NCI-H1417 treated with DMSO at 0.1 percent for 48 hours (cell line): ENCODE data around the gene DCBLD1.

Experiments
- DNase-seq: peaks from one replicate; lab custom pipeline; 2025; lab: John Stamatoyannopoulos, UW

The DCBLD1 gene

DNA sequence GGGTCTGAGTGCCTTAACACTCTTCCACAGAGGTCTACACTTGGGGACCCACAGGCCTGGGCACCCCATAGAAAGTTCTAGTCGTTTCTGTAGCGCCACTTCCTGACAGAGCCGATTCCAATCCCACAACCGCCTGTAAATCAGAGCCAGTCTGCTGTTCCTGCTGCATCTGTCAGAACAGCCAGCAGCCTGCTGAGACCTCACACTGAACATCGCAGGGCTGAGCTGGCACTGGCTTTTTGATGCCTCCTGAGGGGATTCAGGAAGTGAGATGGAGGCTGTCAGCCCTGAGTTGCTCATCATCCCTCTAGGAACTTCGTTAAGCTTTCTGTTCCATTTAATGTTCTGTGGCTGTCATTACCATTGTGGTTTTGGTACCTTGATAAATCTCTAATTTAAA is 48.9 kb downstream of the DCBLD1 start:
- DNase-seq = no peak

- no peak for DNase-seq
Measured at GRCh38 chr6:117531809-117532725, 49.6 kb downstream of the DCBLD1 start.

GRCh38 chr6:117533775-117534174 is 51.3 kb downstream of the DCBLD1 start:
- DNase-seq = no peak

DNA sequence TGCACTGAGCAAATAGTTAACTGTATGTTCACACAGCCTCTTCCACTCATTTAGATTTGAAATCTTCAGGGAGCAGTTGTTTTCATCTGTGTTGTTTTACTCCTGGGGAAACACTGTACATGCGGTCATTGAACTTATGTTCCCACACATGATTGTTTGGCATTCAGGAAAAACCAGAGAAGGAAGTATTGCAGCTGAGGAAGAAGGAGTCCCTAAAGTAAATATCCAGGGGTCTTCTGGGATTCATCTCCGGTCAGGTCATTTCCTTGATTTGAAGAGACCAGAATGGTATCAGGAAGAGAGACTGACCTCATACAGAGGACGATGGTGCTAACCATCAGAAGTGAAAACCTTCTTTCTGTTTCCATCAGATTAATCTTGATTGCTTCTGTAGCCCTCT is 52.5 kb downstream of the DCBLD1 start:
- DNase-seq = no peak

DNA sequence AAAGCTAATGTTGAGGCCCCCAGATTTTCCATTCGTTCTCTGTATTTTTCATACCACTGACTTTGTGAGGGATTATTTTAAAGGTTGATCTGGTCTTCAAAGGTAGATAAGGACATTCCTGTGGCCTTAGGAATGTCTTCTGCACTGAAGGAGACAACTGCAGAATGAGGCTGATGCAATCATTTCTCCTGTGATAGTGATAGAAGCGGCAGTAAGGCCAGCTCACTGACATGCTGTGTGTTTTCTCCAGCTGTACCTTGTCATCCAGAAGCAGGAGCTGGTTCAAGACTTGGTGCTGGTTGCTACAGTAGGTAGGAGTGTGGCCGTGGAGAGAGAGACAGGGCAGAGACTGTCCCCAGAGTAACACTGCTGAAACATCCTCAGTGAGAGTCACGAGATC is 53.8 kb downstream of the DCBLD1 start:
- DNase-seq = no peak

DNA sequence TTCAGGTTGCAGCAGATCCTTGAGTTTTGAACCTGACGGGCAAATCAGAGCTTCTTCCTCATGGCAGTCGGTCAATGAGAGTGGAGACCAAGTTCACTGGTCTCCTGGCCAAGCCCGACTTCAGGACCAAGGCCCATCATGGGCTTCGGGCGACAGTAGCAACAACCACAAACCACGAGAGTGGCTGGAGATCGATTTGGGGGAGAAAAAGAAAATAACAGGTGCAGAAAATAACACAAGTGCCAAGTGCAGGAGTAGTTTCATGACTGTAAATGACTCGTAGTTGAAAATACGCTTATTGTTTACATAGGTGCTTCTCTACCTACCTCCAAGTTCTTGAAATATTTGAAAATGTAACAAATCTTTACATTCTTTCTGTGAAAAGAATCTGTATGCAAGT is 56.1 kb downstream of the DCBLD1 start:
- no peak for DNase-seq

DNA sequence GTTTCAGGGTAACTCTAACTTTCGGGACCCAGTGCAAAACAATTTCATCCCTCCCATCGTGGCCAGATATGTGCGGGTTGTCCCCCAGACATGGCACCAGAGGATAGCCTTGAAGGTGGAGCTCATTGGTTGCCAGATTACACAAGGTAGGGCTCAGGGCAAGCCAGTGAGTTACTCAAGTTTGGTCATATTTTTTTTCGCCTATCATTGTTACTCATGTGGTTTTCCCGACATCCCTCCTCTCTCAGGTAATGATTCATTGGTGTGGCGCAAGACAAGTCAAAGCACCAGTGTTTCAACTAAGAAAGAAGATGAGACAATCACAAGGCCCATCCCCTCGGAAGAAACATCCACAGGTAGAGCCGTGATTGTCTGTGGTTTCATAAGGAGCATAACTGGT is 58.2 kb downstream of the DCBLD1 start:
- no peak for DNase-seq

DNA sequence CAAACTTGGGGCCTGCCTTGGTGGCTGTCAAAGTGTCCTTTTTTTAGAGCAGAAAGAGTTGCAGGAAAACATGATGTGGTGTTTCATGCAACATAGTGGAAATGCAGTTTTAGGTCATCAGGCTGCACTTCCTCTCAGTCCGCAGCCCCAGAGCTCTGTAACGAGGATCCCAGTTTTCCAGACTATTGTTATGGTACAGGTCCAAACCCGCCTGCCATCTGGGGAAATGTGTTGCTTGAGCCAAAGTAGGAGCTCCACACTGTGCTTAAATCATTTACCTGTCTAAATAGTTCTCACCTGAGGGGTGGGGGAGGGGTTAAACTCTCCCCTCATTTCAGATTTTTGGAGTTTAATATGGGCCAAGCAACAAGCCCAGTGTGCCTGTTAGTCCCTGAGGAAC is 60.0 kb downstream of the DCBLD1 start:
- no peak for DNase-seq

- no peak for DNase-seq
Measured at GRCh38 chr6:117544716-117545115, 62.2 kb downstream of the DCBLD1 start.

DNA sequence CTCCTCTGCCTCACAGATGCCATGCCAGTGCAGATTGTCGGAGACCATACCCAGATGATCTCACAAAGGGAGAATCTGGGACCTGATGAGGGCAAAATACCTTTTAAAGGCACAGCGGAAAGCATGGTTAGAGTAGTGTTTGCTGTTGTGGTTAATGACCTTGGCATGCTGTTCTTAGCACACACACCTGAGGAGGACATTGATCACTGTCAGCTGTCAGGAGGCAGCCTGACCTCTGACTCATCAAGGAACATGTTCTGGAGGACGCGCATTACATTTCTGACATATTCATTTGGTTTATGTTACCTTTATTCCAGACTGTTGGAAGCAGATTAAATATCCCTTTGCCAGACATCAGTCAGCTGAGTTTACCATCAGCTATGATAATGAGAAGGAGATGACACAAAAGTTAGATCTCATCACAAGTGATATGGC is 62.7 kb downstream of the DCBLD1 start:
- no peak for DNase-seq

- DNase-seq = no peak
Measured at GRCh38 chr6:117546674-117547073, 64.2 kb downstream of the DCBLD1 start.

DNA sequence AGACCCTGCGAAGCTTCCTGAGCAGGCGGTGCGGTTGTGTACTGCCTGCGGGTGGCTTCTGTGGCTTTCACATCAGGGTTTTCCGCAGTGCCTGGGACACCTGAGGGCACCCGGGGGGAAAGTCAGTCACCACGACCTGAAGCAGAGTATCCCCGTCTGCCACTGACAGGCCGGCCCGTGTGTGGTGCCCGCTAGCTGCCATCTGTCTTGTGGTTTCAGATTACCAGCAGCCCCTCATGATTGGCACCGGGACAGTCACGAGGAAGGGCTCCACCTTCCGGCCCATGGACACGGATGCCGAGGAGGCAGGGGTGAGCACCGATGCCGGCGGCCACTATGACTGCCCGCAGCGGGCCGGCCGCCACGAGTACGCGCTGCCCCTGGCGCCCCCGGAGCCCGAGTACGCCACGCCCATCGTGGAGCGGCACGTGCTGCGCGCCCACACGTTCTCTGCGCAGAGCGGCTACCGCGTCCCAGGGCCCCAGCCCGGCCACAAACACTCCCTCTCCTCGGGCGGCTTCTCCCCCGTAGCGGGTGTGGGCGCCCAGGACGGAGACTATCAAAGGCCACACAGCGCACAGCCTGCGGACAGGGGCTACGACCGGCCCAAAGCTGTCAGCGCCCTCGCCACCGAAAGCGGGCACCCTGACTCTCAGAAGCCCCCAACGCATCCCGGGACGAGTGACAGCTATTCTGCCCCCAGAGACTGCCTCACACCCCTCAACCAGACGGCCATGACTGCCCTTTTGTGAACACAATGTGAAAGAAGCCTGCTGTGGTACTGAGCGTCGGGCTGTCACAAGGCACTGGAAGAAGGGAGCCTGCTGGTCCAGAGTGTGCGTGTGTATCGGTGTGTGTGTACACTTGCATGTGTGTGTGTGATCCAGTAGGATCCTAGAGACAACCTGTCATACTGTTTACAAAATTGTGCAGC is 65.5 kb downstream of the DCBLD1 start:
- no peak for DNase-seq

DNA sequence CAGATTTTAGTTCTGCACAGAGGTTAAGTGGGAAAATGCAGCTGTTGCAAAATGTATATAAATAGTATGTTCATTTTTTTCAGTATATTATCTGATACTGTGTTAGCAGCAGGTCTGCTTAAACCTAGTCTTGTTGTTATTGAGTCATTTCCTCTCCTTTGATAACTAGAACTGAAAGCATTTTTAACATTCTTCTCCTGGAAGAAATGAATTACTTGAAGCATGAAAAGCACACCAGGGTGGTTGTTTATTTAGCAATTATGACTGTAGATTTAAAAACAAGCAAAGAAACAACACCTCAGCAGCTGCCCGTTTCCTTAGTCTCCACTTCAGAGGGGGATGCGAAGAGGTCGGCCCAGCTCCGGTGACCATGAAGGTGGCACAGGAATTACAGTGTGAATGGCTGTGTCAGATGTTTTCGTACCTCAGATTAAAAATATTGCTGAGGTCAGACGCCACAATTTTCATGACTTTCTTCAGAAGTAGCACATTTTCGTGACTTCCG is 66.4 kb downstream of the DCBLD1 start:
- no peak for DNase-seq

- DNase-seq = no peak
Measured at GRCh38 chr6:117549611-117550010, 67.1 kb downstream of the DCBLD1 start.

GRCh38 chr6:117550078-117550600 is 67.7 kb downstream of the DCBLD1 start:
- no peak for DNase-seq

DNA sequence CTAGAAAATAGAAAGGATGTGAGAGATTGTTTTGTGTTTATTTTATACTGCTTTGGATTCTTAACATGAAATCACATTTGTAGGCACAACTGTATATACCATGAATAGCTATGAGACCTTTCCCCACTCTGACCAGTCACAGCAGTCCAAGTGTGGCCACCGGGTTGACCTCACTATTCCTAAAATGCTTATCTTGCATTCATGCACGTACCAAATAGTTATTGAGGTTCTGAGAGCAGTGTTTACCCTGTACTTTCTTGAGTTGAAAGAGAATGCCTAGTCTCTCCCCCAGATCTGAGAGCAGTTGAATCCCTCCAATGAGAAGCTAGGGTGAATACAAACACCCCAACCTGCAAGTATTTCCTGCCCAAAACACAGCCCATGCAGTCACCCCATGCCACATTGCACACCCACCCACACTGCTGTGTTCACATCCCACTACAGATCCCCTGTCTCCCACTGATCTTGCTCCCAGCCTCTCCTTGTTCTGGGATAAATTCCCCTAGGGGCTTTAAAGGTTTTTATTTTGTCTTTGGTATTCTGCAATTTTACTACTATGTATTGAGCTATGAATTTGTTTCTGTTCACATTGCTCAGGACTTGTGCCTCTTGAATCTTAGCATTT is 68.3 kb downstream of the DCBLD1 start:
- no peak for DNase-seq

DNA sequence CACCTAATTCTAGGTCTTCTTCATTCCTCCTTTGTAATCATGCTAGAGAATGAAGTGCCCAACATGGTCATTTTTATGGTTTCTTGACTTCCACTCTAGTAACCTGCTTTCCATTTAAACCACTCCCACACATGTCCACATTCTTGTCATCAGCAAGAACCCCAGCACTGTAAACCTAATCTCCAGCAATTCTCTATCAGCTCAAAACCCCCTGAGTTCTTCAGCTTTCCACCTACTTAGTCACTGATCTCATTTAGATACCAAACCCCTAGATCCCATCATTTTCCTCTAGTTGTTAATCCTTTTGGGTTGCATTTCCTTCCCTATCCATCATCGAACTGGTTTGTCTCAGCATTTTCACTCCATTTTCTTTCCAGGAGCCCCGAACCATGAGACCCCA is 70.1 kb downstream of the DCBLD1 start:
- no peak for DNase-seq

- DNase-seq = no peak
Measured at GRCh38 chr6:117553142-117553541, 70.7 kb downstream of the DCBLD1 start.

DNA sequence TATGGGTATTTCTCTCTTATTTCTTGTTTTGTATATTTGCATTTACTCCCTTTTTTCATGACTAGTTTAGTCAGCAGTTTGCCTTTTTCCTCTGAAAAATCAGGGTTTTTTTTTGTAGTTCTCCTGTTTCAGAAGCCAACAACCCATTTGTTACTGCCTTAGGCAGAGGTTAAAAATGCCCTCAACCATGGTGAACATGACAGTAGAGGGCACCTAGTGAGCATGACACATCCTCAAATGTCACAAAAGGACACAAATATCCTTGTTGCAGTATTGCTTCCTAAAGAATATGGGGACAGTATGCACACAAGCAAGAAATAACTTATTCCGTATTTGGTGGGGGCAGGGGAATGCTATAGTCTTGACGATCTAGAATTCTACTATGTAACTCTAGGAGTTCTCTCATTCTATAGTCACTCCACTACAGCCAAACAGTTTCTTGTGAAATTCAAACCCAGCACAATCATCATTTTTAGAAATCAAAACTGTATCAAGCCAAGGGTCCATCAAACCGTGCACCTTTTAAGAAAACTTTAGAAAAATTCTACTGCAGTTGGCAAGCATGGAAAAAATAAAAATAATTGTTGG is 72.9 kb downstream of the DCBLD1 start:
- no peak for DNase-seq

DNA sequence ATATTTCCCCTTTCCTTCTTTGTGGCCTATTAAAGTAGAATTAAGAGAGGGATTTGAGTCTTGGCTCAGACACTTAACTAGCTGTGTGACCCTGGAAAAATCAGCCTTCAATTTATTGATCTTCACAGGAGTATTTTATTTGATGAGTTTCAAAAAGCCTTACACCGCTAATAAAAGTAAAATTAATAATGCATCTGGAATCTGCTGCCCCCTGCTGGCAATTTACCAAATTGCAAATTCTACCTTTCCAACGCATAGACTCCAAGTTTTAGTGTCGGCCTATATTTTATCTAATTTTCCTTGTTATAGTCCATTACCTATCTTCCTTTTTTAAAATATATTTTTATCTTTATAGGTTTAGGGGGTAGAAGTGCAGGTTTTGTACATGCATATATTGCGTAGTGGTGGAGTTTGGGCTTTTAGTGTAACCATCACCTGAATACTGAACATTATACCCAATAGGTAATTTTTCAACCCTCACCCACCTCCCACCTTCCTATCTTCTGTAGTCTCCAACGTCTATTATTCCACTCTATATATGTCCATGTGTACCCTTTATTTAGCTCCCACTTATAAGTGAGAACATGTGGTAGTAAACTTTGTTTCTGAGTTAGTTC is 73.5 kb downstream of the DCBLD1 start:
- no peak for DNase-seq

- DNase-seq = no peak
Measured at GRCh38 chr6:117557951-117558350, 75.5 kb downstream of the DCBLD1 start.
